Measurements from ENCODE around the gene ZNF19. TPM values are rescaled to one million over a fixed set of nuclear protein-coding genes. Genes with fewer than 3 reads are reported as not detected.

Gene ZNF19
- total and polyA plus RNA-seq, 4 donors: 0.73 to 2.7 (median 1.9) TPM

DNA sequence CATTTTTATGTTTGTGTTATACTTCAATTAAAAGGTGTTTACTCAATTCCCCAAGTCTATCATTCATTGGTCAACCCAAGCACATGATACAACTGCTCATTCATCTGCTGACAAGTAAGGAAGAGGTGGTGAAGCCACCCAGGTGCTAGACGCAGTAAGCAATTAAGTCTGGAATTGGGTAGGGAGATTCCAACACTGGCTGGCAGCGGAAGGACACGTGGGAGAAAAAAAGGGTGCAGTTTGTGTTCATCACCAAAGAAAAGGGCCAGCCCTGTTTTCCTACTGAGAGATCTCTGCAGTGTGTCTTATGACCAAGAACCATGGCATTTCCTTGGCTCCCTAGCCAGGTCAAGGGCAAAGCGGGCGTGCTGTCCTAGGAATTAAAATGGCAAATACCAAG, 15.2 kb downstream of the ZNF19 start:
- Histone ChIP-seq H3K4me3 (ENCODE audit: low read depth in 1 of 3, low read length in 3 of 3) (no peak overlapping the region), H3K9me3 (ENCODE audit: control insufficient read depth in 4 of 4, low read length in 3 of 4) (no peaks in the 10 kb centered on the region), H3K4me1 (ENCODE audit: control insufficient read depth in 4 of 4, insufficient read depth in 4 of 4, low read length in 3 of 4) (no peaks in the 10 kb centered on the region), H3K27ac (ENCODE audit: low read depth in 1 of 2, low read length in 2 of 2) (no peak overlapping the region), H3K27me3 (ENCODE audit: control insufficient read depth in 4 of 4, insufficient read depth in 4 of 4, low read length in 3 of 4) (no peaks in the 10 kb centered on the region), H3K36me3 (ENCODE audit: control insufficient read depth in 4 of 4, insufficient read depth in 3 of 4, low read depth in 1 of 4, low read length in 3 of 4) (peaks cover 0 to 47% (median 30%) of the 10 kb centered on the region in 4 donors), H3K9ac (ENCODE audit: low read depth in 1 of 2, low read length in 2 of 2) (no peak overlapping the region)
- 95% methylated on average over 5 of the region's 5 CpGs for WGBS
- DNase-seq (ENCODE audit: low spot score): no peak
- TF ChIP-seq, protein P1, sequence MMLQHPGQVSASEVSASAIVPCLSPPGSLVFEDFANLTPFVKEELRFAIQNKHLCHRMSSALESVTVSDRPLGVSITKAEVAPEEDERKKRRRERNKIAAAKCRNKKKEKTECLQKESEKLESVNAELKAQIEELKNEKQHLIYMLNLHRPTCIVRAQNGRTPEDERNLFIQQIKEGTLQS (IDR thresholded peaks at IDR 0.05): no peak
- TF ChIP-seq, protein P2, sequence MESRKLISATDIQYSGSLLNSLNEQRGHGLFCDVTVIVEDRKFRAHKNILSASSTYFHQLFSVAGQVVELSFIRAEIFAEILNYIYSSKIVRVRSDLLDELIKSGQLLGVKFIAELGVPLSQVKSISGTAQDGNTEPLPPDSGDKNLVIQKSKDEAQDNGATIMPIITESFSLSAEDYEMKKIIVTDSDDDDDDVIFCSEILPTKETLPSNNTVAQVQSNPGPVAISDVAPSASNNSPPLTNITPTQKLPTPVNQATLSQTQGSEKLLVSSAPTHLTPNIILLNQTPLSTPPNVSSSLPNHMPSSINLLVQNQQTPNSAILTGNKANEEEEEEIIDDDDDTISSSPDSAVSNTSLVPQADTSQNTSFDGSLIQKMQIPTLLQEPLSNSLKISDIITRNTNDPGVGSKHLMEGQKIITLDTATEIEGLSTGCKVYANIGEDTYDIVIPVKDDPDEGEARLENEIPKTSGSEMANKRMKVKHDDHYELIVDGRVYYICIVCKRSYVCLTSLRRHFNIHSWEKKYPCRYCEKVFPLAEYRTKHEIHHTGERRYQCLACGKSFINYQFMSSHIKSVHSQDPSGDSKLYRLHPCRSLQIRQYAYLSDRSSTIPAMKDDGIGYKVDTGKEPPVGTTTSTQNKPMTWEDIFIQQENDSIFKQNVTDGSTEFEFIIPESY (IDR thresholded peaks at IDR 0.05): no peak
- TF ChIP-seq NR2F2 (IDR thresholded peaks at IDR 0.05) (no peak), EGR1 (IDR thresholded peaks at IDR 0.05; ENCODE audit: low read depth in 2 of 2) (no peak), TAF1 (conservative IDR thresholded peaks at IDR 0.05) (no peak), FOXA1 (IDR thresholded peaks at IDR 0.05) (no peak), YY1 (IDR thresholded peaks at IDR 0.05) (no peak), SP1 (IDR thresholded peaks at IDR 0.05) (no peak), FOXA2 (IDR thresholded peaks at IDR 0.05) (no peak), JUND (IDR thresholded peaks at IDR 0.05) (no peak), RXRA (IDR thresholded peaks at IDR 0.05) (no peak), HNF4G (IDR thresholded peaks at IDR 0.05) (no peak), HNF4A (conservative IDR thresholded peaks at IDR 0.05) (no peak), RAD21 (IDR thresholded peaks at IDR 0.05) (no peak), GABPA (IDR thresholded peaks at IDR 0.05 in 1 of 2, conservative IDR thresholded peaks at IDR 0.05 in 1 of 2) (no peak)
- TF ChIP-seq, protein P3, sequence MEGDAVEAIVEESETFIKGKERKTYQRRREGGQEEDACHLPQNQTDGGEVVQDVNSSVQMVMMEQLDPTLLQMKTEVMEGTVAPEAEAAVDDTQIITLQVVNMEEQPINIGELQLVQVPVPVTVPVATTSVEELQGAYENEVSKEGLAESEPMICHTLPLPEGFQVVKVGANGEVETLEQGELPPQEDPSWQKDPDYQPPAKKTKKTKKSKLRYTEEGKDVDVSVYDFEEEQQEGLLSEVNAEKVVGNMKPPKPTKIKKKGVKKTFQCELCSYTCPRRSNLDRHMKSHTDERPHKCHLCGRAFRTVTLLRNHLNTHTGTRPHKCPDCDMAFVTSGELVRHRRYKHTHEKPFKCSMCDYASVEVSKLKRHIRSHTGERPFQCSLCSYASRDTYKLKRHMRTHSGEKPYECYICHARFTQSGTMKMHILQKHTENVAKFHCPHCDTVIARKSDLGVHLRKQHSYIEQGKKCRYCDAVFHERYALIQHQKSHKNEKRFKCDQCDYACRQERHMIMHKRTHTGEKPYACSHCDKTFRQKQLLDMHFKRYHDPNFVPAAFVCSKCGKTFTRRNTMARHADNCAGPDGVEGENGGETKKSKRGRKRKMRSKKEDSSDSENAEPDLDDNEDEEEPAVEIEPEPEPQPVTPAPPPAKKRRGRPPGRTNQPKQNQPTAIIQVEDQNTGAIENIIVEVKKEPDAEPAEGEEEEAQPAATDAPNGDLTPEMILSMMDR (IDR thresholded peaks at IDR 0.05; ENCODE audit: low read depth, low read length, missing input control): no peak
- TF ChIP-seq, protein P4, sequence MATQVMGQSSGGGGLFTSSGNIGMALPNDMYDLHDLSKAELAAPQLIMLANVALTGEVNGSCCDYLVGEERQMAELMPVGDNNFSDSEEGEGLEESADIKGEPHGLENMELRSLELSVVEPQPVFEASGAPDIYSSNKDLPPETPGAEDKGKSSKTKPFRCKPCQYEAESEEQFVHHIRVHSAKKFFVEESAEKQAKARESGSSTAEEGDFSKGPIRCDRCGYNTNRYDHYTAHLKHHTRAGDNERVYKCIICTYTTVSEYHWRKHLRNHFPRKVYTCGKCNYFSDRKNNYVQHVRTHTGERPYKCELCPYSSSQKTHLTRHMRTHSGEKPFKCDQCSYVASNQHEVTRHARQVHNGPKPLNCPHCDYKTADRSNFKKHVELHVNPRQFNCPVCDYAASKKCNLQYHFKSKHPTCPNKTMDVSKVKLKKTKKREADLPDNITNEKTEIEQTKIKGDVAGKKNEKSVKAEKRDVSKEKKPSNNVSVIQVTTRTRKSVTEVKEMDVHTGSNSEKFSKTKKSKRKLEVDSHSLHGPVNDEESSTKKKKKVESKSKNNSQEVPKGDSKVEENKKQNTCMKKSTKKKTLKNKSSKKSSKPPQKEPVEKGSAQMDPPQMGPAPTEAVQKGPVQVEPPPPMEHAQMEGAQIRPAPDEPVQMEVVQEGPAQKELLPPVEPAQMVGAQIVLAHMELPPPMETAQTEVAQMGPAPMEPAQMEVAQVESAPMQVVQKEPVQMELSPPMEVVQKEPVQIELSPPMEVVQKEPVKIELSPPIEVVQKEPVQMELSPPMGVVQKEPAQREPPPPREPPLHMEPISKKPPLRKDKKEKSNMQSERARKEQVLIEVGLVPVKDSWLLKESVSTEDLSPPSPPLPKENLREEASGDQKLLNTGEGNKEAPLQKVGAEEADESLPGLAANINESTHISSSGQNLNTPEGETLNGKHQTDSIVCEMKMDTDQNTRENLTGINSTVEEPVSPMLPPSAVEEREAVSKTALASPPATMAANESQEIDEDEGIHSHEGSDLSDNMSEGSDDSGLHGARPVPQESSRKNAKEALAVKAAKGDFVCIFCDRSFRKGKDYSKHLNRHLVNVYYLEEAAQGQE (IDR thresholded peaks at IDR 0.05): no peak
- TF ChIP-seq, protein P5, sequence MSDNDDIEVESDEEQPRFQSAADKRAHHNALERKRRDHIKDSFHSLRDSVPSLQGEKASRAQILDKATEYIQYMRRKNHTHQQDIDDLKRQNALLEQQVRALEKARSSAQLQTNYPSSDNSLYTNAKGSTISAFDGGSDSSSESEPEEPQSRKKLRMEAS (IDR thresholded peaks at IDR 0.05): no peak

Measured in liver (tissue), 9 donors.